Caco-2 (cell line): ENCODE results near the gene ILDR2. TPM values are rescaled to one million over a fixed set of nuclear protein-coding genes. Genes with fewer than 3 reads are reported as not detected.
A peak's percentile ranks its signal among the peaks of the same experiment; 100 is the strongest.

Experiments
- BruUV-seq: library from RNA; stranded (reverse); fragments of 400-500 nt; replicated peaks from 2 replicates; lab custom pipeline; 2021; lab: Mats Ljungman, UMichigan
- CTCF ChIA-PET: fragments of 300-600 bp; sonication (Branson Sonifier 250); formaldehyde crosslinking; loops from one replicate; lab custom pipeline; 2022; ENCODE audit warnings: antibody characterized with exemption; lab: Charles Lee
- POLR2A ChIA-PET: fragments of 300-600 bp; sonication (Branson Sonifier 250); formaldehyde crosslinking; loops from one replicate; lab custom pipeline; 2022; ENCODE audit warnings: antibody characterized with exemption; lab: Charles Lee
- DNase-seq, 2 experiments: peaks; one replicate each; pipeline versions ENCODE4 v3.0.0 to v3.0.0-alpha.2; 2020 to 2022
- H3K27me3 ChIP-seq: replicated peaks from 2 replicates; pipeline ENCODE4 v1.6.0; 2011; ENCODE audit warnings: low read length; ENCODE audit not compliant: control insufficient read depth, insufficient read depth
- H3K36me3 ChIP-seq: 2 replicates; pipeline ENCODE4 v1.5.1; 2011; ENCODE audit warnings: low read length; ENCODE audit not compliant: control insufficient read depth, insufficient read depth
- H3K4me1 ChIP-seq: fragments of 250-450 bp; sonication (Bioruptor Pico); 2 replicates; pipeline ENCODE4 v1.5.1; 2020; ENCODE audit warnings: mild to moderate bottlenecking
- H3K4me3 ChIP-seq: 2 replicates; pipeline ENCODE4 v1.5.1; 2011; ENCODE audit warnings: low read depth, mild to moderate bottlenecking, control low read depth, low read length
- H3K9me3 ChIP-seq: fragments of 250-450 bp; sonication (Bioruptor Pico); 2 replicates; pipeline ENCODE4 v1.5.1; 2020; ENCODE audit warnings: mild to moderate bottlenecking, moderate library complexity
- H3K27ac Mint-ChIP-seq: one replicate; pipeline ENCODE4 v1.8.0; 2022; ENCODE audit warnings: mixed read lengths; ENCODE audit not compliant: unreplicated experiment
- H3K27me3 Mint-ChIP-seq: one replicate; pipeline ENCODE4 v1.8.0; 2022; ENCODE audit warnings: mixed read lengths; ENCODE audit not compliant: insufficient read depth, unreplicated experiment
- H3K36me3 Mint-ChIP-seq: one replicate; pipeline ENCODE4 v1.8.0; 2022; ENCODE audit warnings: mild to moderate bottlenecking, mixed read lengths; ENCODE audit not compliant: insufficient read depth, unreplicated experiment
- H3K4me1 Mint-ChIP-seq: one replicate; pipeline ENCODE4 v1.8.0; 2022; ENCODE audit warnings: low read depth, mixed read lengths; ENCODE audit not compliant: unreplicated experiment
- H3K4me3 Mint-ChIP-seq: one replicate; pipeline ENCODE4 v1.8.0; 2022; ENCODE audit warnings: mild to moderate bottlenecking, moderate library complexity, mixed read lengths; ENCODE audit not compliant: unreplicated experiment
- H3K9me3 Mint-ChIP-seq: one replicate; pipeline ENCODE4 v1.8.0; 2022; ENCODE audit warnings: mixed read lengths; ENCODE audit not compliant: unreplicated experiment
- intact Hi-C: fragments of 100-400 bp; cut with micrococcal nuclease; formaldehyde crosslinking; loops from one replicate; pipeline ENCODE4 v1.10.0; 2022; ENCODE audit not compliant: unreplicated experiment
- total RNA-seq: library from RNA; stranded (reverse); gene quantifications from 2 replicates; pipeline ENCODE4 v1.2.3, GENCODE V29; 2022
- TF ChIP-seq, protein P1 (sequence below), 2 experiments: fragments of 200-600 bp in 1 of 2; IDR thresholded peaks; 1 replicate in 1 of 2; 2 replicates in 1 of 2; pipeline versions ENCODE4 v1.5.1 to v1.8.0; 2011 to 2022; ENCODE audit warnings: antibody characterized with exemption in 1 of 2, control low read depth in 1 of 2, inconsistent platforms in 1 of 2, low read depth in 1 of 2, low read length in 1 of 2, mild to moderate bottlenecking in 1 of 2, moderate library complexity in 1 of 2; ENCODE audit not compliant: insufficient read depth in 1 of 2, severe bottlenecking in 1 of 2, unreplicated experiment in 1 of 2

Gene ILDR2
- total RNA-seq, 1 experiment from 2014 or later, result 0.98 TPM

DNA sequence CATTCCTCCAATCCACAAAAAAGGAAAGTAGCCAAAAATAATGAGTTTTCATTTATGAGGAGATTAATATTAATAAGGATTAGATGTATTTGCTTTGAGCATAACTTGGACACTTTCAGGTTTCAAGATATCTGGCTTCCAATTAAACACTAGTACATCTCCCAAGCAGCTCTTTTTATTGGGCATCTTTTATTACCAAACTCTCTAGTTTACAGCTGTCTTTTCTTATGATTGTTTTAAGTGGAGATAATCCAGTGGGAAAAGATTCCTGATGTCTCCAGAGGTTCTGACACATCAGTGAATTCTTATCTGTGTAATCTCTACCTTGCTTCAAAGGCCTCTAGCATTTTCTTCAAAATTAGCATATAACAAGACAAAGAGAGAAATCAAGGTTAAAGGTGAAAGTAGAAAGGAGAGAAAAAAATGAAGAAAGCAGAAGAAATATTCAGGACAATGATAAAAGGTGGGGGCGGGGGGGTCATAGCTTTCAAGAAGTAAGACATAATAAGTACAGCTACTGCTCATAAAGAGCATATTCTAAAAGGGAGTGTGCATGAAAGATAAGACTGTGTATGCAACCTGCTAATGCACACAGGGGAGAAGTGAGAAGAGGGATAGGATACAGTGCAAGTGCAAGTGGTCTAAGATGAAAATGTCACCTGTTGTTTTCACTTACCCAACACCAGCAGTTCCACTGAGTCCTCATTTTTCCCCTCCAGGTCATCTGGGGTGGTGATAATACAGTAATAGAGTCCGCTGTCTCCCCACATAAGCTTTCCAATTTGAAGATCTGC lies 19.1 kb downstream of the ILDR2 start:
- CTCF ChIA-PET, result no interaction called here
- Mint-ChIP-seq H3K27me3 (peaks cover 7% of the 10 kb centered on the region), H3K4me1 (peaks cover 18% of the 10 kb centered on the region), H3K4me3 (no peak overlapping the region), H3K27ac (peak overlapping the region; percentile 42), H3K9me3 (peaks cover 22% of the 10 kb centered on the region), H3K36me3 (no peaks in the 10 kb centered on the region)
- BruUV-seq, result no TSS peak
- TF ChIP-seq, protein P1, sequence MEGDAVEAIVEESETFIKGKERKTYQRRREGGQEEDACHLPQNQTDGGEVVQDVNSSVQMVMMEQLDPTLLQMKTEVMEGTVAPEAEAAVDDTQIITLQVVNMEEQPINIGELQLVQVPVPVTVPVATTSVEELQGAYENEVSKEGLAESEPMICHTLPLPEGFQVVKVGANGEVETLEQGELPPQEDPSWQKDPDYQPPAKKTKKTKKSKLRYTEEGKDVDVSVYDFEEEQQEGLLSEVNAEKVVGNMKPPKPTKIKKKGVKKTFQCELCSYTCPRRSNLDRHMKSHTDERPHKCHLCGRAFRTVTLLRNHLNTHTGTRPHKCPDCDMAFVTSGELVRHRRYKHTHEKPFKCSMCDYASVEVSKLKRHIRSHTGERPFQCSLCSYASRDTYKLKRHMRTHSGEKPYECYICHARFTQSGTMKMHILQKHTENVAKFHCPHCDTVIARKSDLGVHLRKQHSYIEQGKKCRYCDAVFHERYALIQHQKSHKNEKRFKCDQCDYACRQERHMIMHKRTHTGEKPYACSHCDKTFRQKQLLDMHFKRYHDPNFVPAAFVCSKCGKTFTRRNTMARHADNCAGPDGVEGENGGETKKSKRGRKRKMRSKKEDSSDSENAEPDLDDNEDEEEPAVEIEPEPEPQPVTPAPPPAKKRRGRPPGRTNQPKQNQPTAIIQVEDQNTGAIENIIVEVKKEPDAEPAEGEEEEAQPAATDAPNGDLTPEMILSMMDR (IDR thresholded peaks at IDR 0.05; ENCODE audit: insufficient read depth in 1 of 2, low read depth in 1 of 2, low read length in 1 of 2, severe bottlenecking in 1 of 2, unreplicated experiment in 1 of 2), result no peak
- no peaks in the 10 kb centered on the region for H3K27me3 ChIP-seq
- H3K4me1 ChIP-seq, result peaks cover 10% of the 10 kb centered on the region
- no peak overlapping the region for H3K4me3 ChIP-seq
- no peak for DNase-seq
- POLR2A ChIA-PET, result no interaction called here
- intact Hi-C loops, result no loop called here
- H3K9me3 ChIP-seq, result no peaks in the 10 kb centered on the region
- no peaks in the 10 kb centered on the region for H3K36me3 ChIP-seq

DNA sequence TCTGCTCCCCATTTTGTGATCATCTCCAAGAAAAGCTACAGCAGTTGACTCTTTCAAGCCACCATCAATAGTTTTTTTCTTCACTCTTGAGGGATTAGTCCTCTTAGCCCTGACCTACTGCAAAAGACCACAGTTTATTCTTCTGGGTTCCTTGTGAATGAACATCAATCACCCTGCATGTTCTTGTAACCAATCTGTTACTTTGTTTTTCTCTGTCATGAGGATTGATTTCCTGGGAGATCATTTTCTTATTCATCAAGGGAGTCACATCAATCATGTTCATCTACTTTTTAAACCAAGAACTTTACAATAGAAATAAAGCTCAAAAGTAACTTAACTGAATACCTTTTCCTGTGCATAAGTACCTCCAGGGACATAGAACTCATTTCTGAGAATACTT lies 21.8 kb downstream of the ILDR2 start:
- H3K27me3 Mint-ChIP-seq, result peaks cover 2% of the 10 kb centered on the region
- H3K36me3 Mint-ChIP-seq, result no peaks in the 10 kb centered on the region
- Histone ChIP-seq H3K36me3 (no peaks in the 10 kb centered on the region), H3K4me1 (peaks cover 10% of the 10 kb centered on the region), H3K27me3 (no peaks in the 10 kb centered on the region), H3K9me3 (no peaks in the 10 kb centered on the region), H3K4me3 (no peak overlapping the region)
- peaks cover 15% of the 10 kb centered on the region for H3K9me3 Mint-ChIP-seq
- no peak overlapping the region for H3K27ac Mint-ChIP-seq
- CTCF ChIA-PET, result no interaction called here
- POLR2A ChIA-PET, result no interaction called here
- no TSS peak for BruUV-seq
- DNase-seq, result no peak
- intact Hi-C loops, result loop anchor here (2.0 kb wide), 1 partner anchor 13 kb away; no protein-coding TSS in a partner anchor
- H3K4me3 Mint-ChIP-seq, result no peak overlapping the region
- TF ChIP-seq, protein P1 (IDR thresholded peaks at IDR 0.05; ENCODE audit: insufficient read depth in 1 of 2, low read depth in 1 of 2, low read length in 1 of 2, severe bottlenecking in 1 of 2, unreplicated experiment in 1 of 2), result no peak
- peaks cover 13% of the 10 kb centered on the region for H3K4me1 Mint-ChIP-seq

DNA sequence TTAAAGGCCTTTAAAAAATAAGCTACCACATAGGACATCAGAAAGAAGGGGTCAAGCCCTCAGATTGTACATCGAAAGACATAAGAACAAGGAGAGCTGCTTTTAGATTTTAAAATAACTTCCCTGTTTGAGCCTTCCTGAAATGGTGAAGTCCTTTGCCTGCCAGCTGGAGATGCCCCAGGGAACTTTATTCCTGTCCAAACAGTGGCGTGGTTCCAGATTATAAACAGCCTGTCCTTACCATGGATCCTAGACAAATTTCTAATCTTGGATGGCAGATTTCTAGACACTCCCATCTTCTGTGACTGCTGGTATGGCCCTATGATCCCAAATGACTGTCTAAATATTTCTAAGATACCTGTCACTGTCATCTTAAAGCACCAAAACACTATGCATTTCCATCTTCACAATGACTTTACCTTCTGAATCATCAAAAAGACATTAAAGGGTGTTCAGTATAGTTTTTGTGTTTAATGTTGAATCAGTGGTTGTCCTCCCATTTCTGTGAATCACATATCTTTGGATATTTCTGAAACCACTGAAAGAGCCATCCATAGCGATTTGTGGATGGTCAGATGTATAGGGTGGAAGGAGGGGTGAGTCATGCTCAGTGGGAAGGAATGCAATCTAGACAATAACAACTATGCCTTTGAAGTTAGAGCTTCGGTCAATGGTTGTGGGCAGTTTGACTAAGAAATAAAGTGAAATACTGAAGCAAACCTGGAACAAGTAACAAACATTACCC lies 23.2 kb downstream of the ILDR2 start:
- Histone ChIP-seq H3K4me3 (no peak overlapping the region), H3K9me3 (no peaks in the 10 kb centered on the region), H3K4me1 (peaks cover 10% of the 10 kb centered on the region), H3K36me3 (no peaks in the 10 kb centered on the region), H3K27me3 (no peaks in the 10 kb centered on the region)
- intact Hi-C loops, result loop anchor here (2.0 kb wide), 1 partner anchor 15 kb away; no protein-coding TSS in a partner anchor
- Mint-ChIP-seq H3K27me3 (peaks cover 3% of the 10 kb centered on the region), H3K9me3 (peaks cover 10% of the 10 kb centered on the region), H3K4me1 (peaks cover 11% of the 10 kb centered on the region), H3K36me3 (no peaks in the 10 kb centered on the region), H3K27ac (peak overlapping the region; percentile 59), H3K4me3 (no peak overlapping the region)
- ChIA-PET POLR2A (no interaction called here), CTCF (interaction anchor here (1.0 kb wide), 1 partner anchor 42 kb away, joined by 3 read pairs; no protein-coding TSS in a partner anchor)
- peak in 1 of 2 experiments; percentile 27 for DNase-seq
- TF ChIP-seq, protein P1 (IDR thresholded peaks at IDR 0.05; ENCODE audit: insufficient read depth in 1 of 2, low read depth in 1 of 2, low read length in 1 of 2, severe bottlenecking in 1 of 2, unreplicated experiment in 1 of 2), result no peak
- BruUV-seq, result no TSS peak
